HL-60 (cell line): ENCODE results near the gene KCTD19.

Experiments used
- CTCF ChIP-seq: IDR thresholded peaks from one replicate; pipeline ENCODE4 v1.5.1; 2011; ENCODE audit warnings: low read length, control low read depth, inconsistent platforms; ENCODE audit not compliant: insufficient read depth
- POLR2AphosphoS5 ChIP-seq: IDR thresholded peaks from 2 replicates; pipeline ENCODE4 v1.6.1; 2012; ENCODE audit warnings: low read depth

- TF ChIP-seq CTCF (no peak), POLR2AphosphoS5 (no peak)
These were observed 66.8 kb downstream of the KCTD19 start for GRCh38 chr16:67259705-67260104.
